ENCODE results near the gene TOX2.

Gene TOX2

DNA sequence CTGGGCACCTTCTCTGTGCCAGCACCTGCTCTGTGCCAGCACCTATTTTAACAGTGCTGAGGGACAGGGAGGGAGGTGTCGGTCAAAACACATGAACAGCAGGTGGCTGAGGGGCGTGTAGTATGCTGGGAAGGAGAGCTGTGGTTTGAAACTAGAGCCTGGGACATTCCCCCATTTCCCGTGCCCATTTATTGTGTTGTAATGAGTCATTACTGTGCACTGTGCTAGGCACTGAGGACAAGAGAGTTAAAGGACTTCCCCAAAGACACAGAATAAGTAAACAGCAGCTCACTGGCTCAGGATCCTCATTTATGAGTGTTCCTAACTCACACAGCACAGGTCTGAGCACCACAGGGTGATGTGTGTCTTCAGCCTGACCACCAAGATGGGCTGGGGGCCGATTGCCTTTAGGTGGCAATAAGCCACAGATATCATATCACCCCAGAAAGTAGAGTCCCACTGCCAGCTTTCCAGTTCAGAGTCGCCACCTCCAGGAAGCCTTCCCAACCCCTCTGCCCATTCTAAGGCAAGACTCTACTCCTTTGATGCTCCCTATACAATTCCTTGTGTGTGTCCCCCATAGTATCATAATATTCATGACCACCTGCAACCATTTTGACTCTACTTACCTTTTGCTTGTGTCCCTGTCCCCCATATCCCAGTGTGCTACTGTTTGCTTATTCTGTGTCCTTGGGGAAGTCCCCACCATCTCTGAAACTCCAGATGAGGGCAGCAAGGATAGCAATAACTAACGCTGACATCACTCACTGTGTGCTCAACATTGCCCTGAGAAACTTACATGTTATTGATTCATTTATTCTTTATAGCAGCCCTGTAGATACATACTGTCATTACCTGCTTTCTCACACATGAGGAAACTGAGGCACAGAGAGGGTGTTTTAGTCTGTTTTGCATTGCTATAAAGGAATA, 87.3 kb downstream of the TOX2 start:
- H3K27ac ChIP-seq (ENCODE audit: low read depth, low read length), result no peak overlapping the region

DNA sequence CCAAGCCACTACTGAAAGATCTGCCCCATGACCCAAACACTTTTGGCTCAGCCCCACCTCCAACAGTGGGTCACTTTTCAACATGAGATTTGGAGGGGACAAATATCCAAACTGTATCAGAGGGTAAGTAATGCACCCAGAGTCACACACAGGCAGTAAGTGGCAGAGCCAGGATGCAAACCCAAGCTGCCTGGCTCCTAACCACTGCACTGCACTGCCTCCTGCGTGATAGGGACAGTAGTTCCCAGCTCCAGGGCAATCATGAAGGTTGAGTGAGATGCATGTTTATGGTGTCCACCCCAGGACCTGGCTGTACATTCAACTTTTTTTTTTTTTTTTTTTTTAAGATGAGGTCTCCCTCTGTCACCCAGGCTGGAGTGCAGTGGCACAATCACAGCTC, 88.2 kb downstream of the TOX2 start:
- Histone ChIP-seq H3K9me3 (ENCODE audit: control insufficient read depth in 5 of 5, low read length in 5 of 5) (no peaks in the 10 kb centered on the region), H3K4me1 (ENCODE audit: control insufficient read depth in 5 of 5, insufficient read depth in 5 of 5, low read length in 5 of 5) (no peaks in the 10 kb centered on the region), H3K9ac (ENCODE audit: low read length in 5 of 5) (no peak overlapping the region), H3K27ac (ENCODE audit: low read depth, low read length) (no peak overlapping the region), H3K36me3 (ENCODE audit: control insufficient read depth in 5 of 5, insufficient read depth in 5 of 5, low read length in 5 of 5) (peaks cover 0 to 8% (median 0%) of the 10 kb centered on the region in 5 donors), H3K27me3 (ENCODE audit: control insufficient read depth in 5 of 5, insufficient read depth in 4 of 5, low read length in 5 of 5) (peaks cover 0 to 7% (median 0%) of the 10 kb centered on the region in 5 donors), H3K4me3 (ENCODE audit: low read depth in 1 of 5, low read length in 5 of 5) (no peak overlapping the region)

More for the DNA sequence above, 87.3 kb downstream of the TOX2 start:
- no peak overlapping the region for H3K9ac ChIP-seq (ENCODE audit: low read length in 5 of 5)
- H3K36me3 ChIP-seq (ENCODE audit: control insufficient read depth in 5 of 5, insufficient read depth in 5 of 5, low read length in 5 of 5), result peaks cover 0 to 4% (median 0%) of the 10 kb centered on the region in 5 donors
- H3K4me3 ChIP-seq (ENCODE audit: low read depth in 1 of 5, low read length in 5 of 5), result no peak overlapping the region
- H3K4me1 ChIP-seq (ENCODE audit: control insufficient read depth in 5 of 5, insufficient read depth in 5 of 5, low read length in 5 of 5), result no peaks in the 10 kb centered on the region
- H3K27me3 ChIP-seq (ENCODE audit: control insufficient read depth in 5 of 5, insufficient read depth in 4 of 5, low read length in 5 of 5), result peaks cover 0 to 7% (median 0%) of the 10 kb centered on the region in 5 donors
- no peaks in the 10 kb centered on the region for H3K9me3 ChIP-seq (ENCODE audit: control insufficient read depth in 5 of 5, low read length in 5 of 5)

DNA sequence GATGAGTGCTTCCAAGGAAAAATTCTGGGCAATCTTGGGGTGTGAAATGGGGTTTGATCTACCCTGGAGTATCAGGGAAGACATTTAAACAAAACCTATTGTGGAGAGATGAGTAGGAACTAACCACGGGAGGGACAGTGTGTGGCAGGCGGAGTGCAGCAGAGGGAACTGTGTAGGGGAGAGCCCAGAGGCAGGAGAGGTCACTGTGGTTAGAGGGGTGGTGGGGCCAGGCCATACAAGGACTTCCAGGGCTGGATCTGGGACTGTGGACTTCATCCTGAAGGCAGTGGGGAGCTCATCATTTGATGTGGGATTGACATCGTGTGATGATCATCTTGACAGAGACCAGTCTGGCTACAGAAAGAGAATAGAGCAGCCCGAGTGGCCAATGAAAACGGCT, 89.0 kb downstream of the TOX2 start:
- H3K36me3 ChIP-seq (ENCODE audit: control insufficient read depth in 5 of 5, insufficient read depth in 5 of 5, low read length in 5 of 5), result peaks cover 0 to 8% (median 0%) of the 10 kb centered on the region in 5 donors
- H3K9me3 ChIP-seq (ENCODE audit: control insufficient read depth in 5 of 5, low read length in 5 of 5), result no peaks in the 10 kb centered on the region
- peaks cover 0 to 7% (median 0%) of the 10 kb centered on the region in 5 donors for H3K27me3 ChIP-seq (ENCODE audit: control insufficient read depth in 5 of 5, insufficient read depth in 4 of 5, low read length in 5 of 5)
- H3K4me1 ChIP-seq (ENCODE audit: control insufficient read depth in 5 of 5, insufficient read depth in 5 of 5, low read length in 5 of 5), result no peaks in the 10 kb centered on the region
- H3K4me3 ChIP-seq (ENCODE audit: low read depth in 1 of 5, low read length in 5 of 5), result no peak overlapping the region
- no peak overlapping the region for H3K27ac ChIP-seq (ENCODE audit: low read depth, low read length)
- no peak overlapping the region for H3K9ac ChIP-seq (ENCODE audit: low read length in 5 of 5)

- H3K4me3 ChIP-seq (ENCODE audit: low read depth in 1 of 5, low read length in 5 of 5), result no peak overlapping the region
- no peaks in the 10 kb centered on the region for H3K9me3 ChIP-seq (ENCODE audit: control insufficient read depth in 5 of 5, low read length in 5 of 5)
- no peak overlapping the region for H3K27ac ChIP-seq (ENCODE audit: low read depth, low read length)
- no peaks in the 10 kb centered on the region for H3K4me1 ChIP-seq (ENCODE audit: control insufficient read depth in 5 of 5, insufficient read depth in 5 of 5, low read length in 5 of 5)
- peaks cover 0 to 8% (median 0%) of the 10 kb centered on the region in 5 donors for H3K36me3 ChIP-seq (ENCODE audit: control insufficient read depth in 5 of 5, insufficient read depth in 5 of 5, low read length in 5 of 5)
- H3K9ac ChIP-seq (ENCODE audit: low read length in 5 of 5), result no peak overlapping the region
- peaks cover 0 to 7% (median 0%) of the 10 kb centered on the region in 5 donors for H3K27me3 ChIP-seq (ENCODE audit: control insufficient read depth in 5 of 5, insufficient read depth in 4 of 5, low read length in 5 of 5)
Observed at GRCh38 chr20:44004306-44004915, 89.8 kb downstream of the TOX2 start.

DNA sequence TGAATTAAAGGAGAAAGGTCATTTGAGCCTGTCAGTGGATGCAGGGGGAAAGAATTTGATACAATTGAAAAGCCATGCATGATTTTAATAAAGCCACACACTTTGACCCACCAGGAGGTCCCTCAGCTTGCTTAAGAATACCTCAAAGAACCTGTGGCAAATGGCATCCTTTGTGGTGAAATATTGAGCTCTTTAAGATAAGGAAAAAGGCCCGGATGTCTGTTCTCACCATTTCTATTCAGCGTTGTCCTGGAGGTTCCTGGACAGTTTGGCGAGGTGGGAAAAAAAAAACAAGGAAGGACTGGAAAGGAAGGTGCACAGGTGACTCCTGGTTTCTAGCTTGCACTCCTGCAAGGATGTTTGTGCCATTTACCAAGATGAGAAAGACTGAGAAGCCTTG, 91.0 kb downstream of the TOX2 start:
- Histone ChIP-seq H3K9ac (ENCODE audit: low read length in 5 of 5) (no peak overlapping the region), H3K4me1 (ENCODE audit: control insufficient read depth in 5 of 5, insufficient read depth in 5 of 5, low read length in 5 of 5) (no peaks in the 10 kb centered on the region), H3K9me3 (ENCODE audit: control insufficient read depth in 5 of 5, low read length in 5 of 5) (no peaks in the 10 kb centered on the region), H3K27ac (ENCODE audit: low read depth, low read length) (no peak overlapping the region), H3K4me3 (ENCODE audit: low read depth in 1 of 5, low read length in 5 of 5) (no peak overlapping the region), H3K27me3 (ENCODE audit: control insufficient read depth in 5 of 5, insufficient read depth in 4 of 5, low read length in 5 of 5) (peaks cover 0 to 7% (median 0%) of the 10 kb centered on the region in 5 donors), H3K36me3 (ENCODE audit: control insufficient read depth in 5 of 5, insufficient read depth in 5 of 5, low read length in 5 of 5) (peaks cover 0 to 8% (median 0%) of the 10 kb centered on the region in 5 donors)

- H3K9me3 ChIP-seq (ENCODE audit: control insufficient read depth in 5 of 5, low read length in 5 of 5), result no peaks in the 10 kb centered on the region
- H3K36me3 ChIP-seq (ENCODE audit: control insufficient read depth in 5 of 5, insufficient read depth in 5 of 5, low read length in 5 of 5), result peaks cover 0 to 8% (median 0%) of the 10 kb centered on the region in 5 donors
- no peaks in the 10 kb centered on the region for H3K4me1 ChIP-seq (ENCODE audit: control insufficient read depth in 5 of 5, insufficient read depth in 5 of 5, low read length in 5 of 5)
Observed at GRCh38 chr20:44006126-44006525, 91.5 kb downstream of the TOX2 start.

DNA sequence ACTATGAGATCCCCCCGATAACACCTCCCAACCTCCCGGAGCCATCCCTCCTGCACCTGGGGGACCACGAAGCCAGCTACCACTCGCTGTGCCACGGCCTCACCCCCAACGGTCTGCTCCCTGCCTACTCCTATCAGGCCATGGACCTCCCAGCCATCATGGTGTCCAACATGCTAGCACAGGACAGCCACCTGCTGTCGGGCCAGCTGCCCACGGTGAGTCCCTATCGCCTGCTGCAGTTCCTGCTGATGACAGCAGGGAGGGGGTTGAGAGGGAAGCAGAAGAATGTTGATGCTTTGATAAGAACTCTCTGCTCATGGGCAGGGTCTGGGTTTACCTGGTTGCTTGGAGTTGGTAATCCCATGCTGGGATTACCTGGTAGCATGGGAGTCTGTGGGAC, 91.9 kb downstream of the TOX2 start:
- Histone ChIP-seq H3K4me3 (ENCODE audit: low read depth in 1 of 5, low read length in 5 of 5) (no peak overlapping the region), H3K9ac (ENCODE audit: low read length in 5 of 5) (no peak overlapping the region), H3K4me1 (ENCODE audit: control insufficient read depth in 5 of 5, insufficient read depth in 5 of 5, low read length in 5 of 5) (no peaks in the 10 kb centered on the region), H3K27ac (ENCODE audit: low read depth, low read length) (no peak overlapping the region), H3K27me3 (ENCODE audit: control insufficient read depth in 5 of 5, insufficient read depth in 4 of 5, low read length in 5 of 5) (peaks cover 0 to 12% (median 0%) of the 10 kb centered on the region in 5 donors), H3K9me3 (ENCODE audit: control insufficient read depth in 5 of 5, low read length in 5 of 5) (no peaks in the 10 kb centered on the region), H3K36me3 (ENCODE audit: control insufficient read depth in 5 of 5, insufficient read depth in 5 of 5, low read length in 5 of 5) (peaks cover 0 to 8% (median 0%) of the 10 kb centered on the region in 5 donors)

More at GRCh38 chr20:44006126-44006525, 91.5 kb downstream of the TOX2 start:
- Histone ChIP-seq H3K27ac (ENCODE audit: low read depth, low read length) (no peak overlapping the region), H3K4me3 (ENCODE audit: low read depth in 1 of 5, low read length in 5 of 5) (no peak overlapping the region), H3K9ac (ENCODE audit: low read length in 5 of 5) (no peak overlapping the region), H3K27me3 (ENCODE audit: control insufficient read depth in 5 of 5, insufficient read depth in 4 of 5, low read length in 5 of 5) (peaks cover 0 to 8% (median 0%) of the 10 kb centered on the region in 5 donors)

GRCh38 chr20:44008806-44009678, 94.4 kb downstream of the TOX2 start:
- H3K27me3 ChIP-seq (ENCODE audit: control insufficient read depth in 5 of 5, insufficient read depth in 4 of 5, low read length in 5 of 5), result peaks cover 0 to 14% (median under 1%) of the 10 kb centered on the region in 5 donors
- no peaks in the 10 kb centered on the region for H3K4me1 ChIP-seq (ENCODE audit: control insufficient read depth in 5 of 5, insufficient read depth in 5 of 5, low read length in 5 of 5)
- peaks cover 0 to 8% (median 0%) of the 10 kb centered on the region in 5 donors for H3K36me3 ChIP-seq (ENCODE audit: control insufficient read depth in 5 of 5, insufficient read depth in 5 of 5, low read length in 5 of 5)
- no peak overlapping the region for H3K4me3 ChIP-seq (ENCODE audit: low read depth in 1 of 5, low read length in 5 of 5)
- no peak overlapping the region for H3K9ac ChIP-seq (ENCODE audit: low read length in 5 of 5)
- no peak overlapping the region for H3K27ac ChIP-seq (ENCODE audit: low read depth, low read length)
- H3K9me3 ChIP-seq (ENCODE audit: control insufficient read depth in 5 of 5, low read length in 5 of 5), result no peaks in the 10 kb centered on the region

- H3K36me3 ChIP-seq (ENCODE audit: control insufficient read depth in 5 of 5, insufficient read depth in 5 of 5, low read length in 5 of 5), result peaks cover 0 to 8% (median 0%) of the 10 kb centered on the region in 5 donors
- H3K4me3 ChIP-seq (ENCODE audit: low read depth in 1 of 5, low read length in 5 of 5), result no peak overlapping the region
- no peak overlapping the region for H3K27ac ChIP-seq (ENCODE audit: low read depth, low read length)
Observed at GRCh38 chr20:44009679-44009992, 95.0 kb downstream of the TOX2 start.

More at GRCh38 chr20:44009679-44009992, 95.0 kb downstream of the TOX2 start:
- Histone ChIP-seq H3K9me3 (ENCODE audit: control insufficient read depth in 5 of 5, low read length in 5 of 5) (no peaks in the 10 kb centered on the region), H3K9ac (ENCODE audit: low read length in 5 of 5) (no peak overlapping the region), H3K4me1 (ENCODE audit: control insufficient read depth in 5 of 5, insufficient read depth in 5 of 5, low read length in 5 of 5) (peaks cover 0 to under 1% (median 0%) of the 10 kb centered on the region in 5 donors), H3K27me3 (ENCODE audit: control insufficient read depth in 5 of 5, insufficient read depth in 4 of 5, low read length in 5 of 5) (peaks cover 0 to 17% (median 6%) of the 10 kb centered on the region in 5 donors)
